KMS-11 (cell line): ENCODE results near the gene WDFY2.
A peak's percentile ranks its signal among the peaks of the same experiment; 100 is the strongest.

Source experiments
- H2AFZ ChIP-seq: fragments of 200-600 bp; sonication (generic); 2 replicates; pipeline ENCODE4 v1.6.1; 2016; ENCODE audit warnings: antibody characterized with exemption, mixed run types, low read depth
- H3K27ac ChIP-seq: fragments of 200-600 bp; sonication (generic); 2 replicates; pipeline ENCODE4 v1.6.1; 2016; ENCODE audit warnings: mild to moderate bottlenecking, mixed run types
- H3K27me3 ChIP-seq: fragments of 200-600 bp; sonication (generic); 2 replicates; pipeline ENCODE4 v1.6.1; 2017; ENCODE audit warnings: mild to moderate bottlenecking, low read depth, mixed run types, moderate library complexity; ENCODE audit not compliant: insufficient read depth
- H3K36me3 ChIP-seq: fragments of 200-600 bp; sonication (generic); 2 replicates; pipeline ENCODE4 v1.6.1; 2017; ENCODE audit warnings: mild to moderate bottlenecking, mixed run types; ENCODE audit not compliant: insufficient read depth
- H3K4me1 ChIP-seq: fragments of 200-600 bp; sonication (generic); 2 replicates; pipeline ENCODE4 v1.6.1; 2016; ENCODE audit warnings: mild to moderate bottlenecking, low read depth, mixed run types; ENCODE audit not compliant: poor library complexity, severe bottlenecking
- H3K4me2 ChIP-seq: fragments of 200-600 bp; sonication (generic); 2 replicates; pipeline ENCODE4 v1.7.0; 2016; ENCODE audit warnings: mild to moderate bottlenecking, mixed run types
- H3K4me3 ChIP-seq: fragments of 200-600 bp; sonication (generic); IDR thresholded peaks from 2 replicates; pipeline ENCODE4 v1.6.1; 2017; ENCODE audit warnings: low read depth, low read length, mixed read lengths; ENCODE audit not compliant: insufficient read depth
- H3K79me2 ChIP-seq: fragments of 200-600 bp; sonication (generic); 2 replicates; pipeline ENCODE4 v1.6.1; 2016; ENCODE audit warnings: low read depth, mixed run types; ENCODE audit not compliant: insufficient read depth
- H3K9ac ChIP-seq: fragments of 200-600 bp; sonication (generic); 2 replicates; pipeline ENCODE4 v1.6.1; 2016; ENCODE audit warnings: mild to moderate bottlenecking, mixed run types
- H4K20me1 ChIP-seq: fragments of 200-600 bp; sonication (generic); 2 replicates; pipeline ENCODE4 v1.6.1; 2016; ENCODE audit warnings: mild to moderate bottlenecking, mixed run types; ENCODE audit not compliant: insufficient read depth
- TF ChIP-seq, protein P1 (sequence below): fragments of 200-600 bp; sonication (generic); conservative IDR thresholded peaks from 2 replicates; pipeline ENCODE4 v1.6.1; 2017; ENCODE audit warnings: low read depth, mild to moderate bottlenecking, antibody characterized with exemption, low read length, moderate library complexity, mixed read lengths

The WDFY2 gene

DNA sequence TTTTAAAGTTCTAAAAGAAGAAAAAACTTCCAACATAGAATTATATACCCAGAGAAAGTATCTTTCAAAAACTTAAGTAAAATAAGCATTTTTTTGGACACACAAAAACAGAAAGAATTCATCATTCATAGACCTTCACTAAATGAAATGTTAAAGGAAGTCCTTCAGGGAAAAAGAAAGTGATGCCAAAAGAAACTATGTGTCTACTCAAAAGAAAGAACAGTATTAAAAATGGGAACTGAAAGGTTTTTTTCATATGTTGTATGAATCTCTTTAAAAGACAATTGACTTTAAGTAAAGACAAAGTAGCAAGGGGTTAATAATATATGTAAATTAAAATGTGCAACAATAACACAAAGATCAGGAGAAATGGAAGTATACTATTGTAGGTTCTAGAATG, 123.2 kb downstream of the WDFY2 start:
- Histone ChIP-seq H3K4me3 (no peak overlapping the region), H3K79me2 (no peaks in the 10 kb centered on the region), H3K36me3 (no peaks in the 10 kb centered on the region), H2AFZ (no peak overlapping the region), H4K20me1 (no peaks in the 10 kb centered on the region), H3K4me1 (no peaks in the 10 kb centered on the region), H3K9ac (no peak overlapping the region), H3K4me2 (no peak overlapping the region), H3K27ac (no peak overlapping the region), H3K27me3 (no peaks in the 10 kb centered on the region)
- TF ChIP-seq, protein P1, sequence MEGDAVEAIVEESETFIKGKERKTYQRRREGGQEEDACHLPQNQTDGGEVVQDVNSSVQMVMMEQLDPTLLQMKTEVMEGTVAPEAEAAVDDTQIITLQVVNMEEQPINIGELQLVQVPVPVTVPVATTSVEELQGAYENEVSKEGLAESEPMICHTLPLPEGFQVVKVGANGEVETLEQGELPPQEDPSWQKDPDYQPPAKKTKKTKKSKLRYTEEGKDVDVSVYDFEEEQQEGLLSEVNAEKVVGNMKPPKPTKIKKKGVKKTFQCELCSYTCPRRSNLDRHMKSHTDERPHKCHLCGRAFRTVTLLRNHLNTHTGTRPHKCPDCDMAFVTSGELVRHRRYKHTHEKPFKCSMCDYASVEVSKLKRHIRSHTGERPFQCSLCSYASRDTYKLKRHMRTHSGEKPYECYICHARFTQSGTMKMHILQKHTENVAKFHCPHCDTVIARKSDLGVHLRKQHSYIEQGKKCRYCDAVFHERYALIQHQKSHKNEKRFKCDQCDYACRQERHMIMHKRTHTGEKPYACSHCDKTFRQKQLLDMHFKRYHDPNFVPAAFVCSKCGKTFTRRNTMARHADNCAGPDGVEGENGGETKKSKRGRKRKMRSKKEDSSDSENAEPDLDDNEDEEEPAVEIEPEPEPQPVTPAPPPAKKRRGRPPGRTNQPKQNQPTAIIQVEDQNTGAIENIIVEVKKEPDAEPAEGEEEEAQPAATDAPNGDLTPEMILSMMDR, result no peak

DNA sequence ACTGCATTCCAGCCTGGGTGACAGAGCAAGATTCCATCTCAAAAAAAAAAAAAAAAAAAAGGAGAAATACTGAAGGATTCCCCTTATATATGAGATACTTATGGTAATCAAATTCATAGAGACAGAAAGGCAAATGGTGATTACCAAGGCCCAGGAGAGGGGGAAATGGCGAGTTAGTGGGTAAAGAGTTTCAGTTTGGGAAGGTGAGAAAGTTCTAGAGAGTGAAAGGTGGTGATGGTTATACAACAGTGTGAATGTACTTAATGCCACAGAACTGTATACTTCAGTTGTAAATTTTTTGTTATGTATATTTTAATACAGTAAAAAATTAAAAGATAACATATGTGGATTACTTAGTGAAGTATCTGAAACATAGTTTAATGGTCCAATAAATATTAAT, 129.5 kb downstream of the WDFY2 start:
- H3K4me1 ChIP-seq, result peaks cover 13% of the 10 kb centered on the region
- H3K4me3 ChIP-seq, result no peak overlapping the region
- TF ChIP-seq, protein P1, result no peak
- H2AFZ ChIP-seq, result no peak overlapping the region
- H3K4me2 ChIP-seq, result no peak overlapping the region
- no peaks in the 10 kb centered on the region for H3K79me2 ChIP-seq
- H3K27me3 ChIP-seq, result no peaks in the 10 kb centered on the region
- no peak overlapping the region for H3K27ac ChIP-seq
- H3K9ac ChIP-seq, result no peak overlapping the region
- H4K20me1 ChIP-seq, result no peaks in the 10 kb centered on the region
- H3K36me3 ChIP-seq, result no peaks in the 10 kb centered on the region

DNA sequence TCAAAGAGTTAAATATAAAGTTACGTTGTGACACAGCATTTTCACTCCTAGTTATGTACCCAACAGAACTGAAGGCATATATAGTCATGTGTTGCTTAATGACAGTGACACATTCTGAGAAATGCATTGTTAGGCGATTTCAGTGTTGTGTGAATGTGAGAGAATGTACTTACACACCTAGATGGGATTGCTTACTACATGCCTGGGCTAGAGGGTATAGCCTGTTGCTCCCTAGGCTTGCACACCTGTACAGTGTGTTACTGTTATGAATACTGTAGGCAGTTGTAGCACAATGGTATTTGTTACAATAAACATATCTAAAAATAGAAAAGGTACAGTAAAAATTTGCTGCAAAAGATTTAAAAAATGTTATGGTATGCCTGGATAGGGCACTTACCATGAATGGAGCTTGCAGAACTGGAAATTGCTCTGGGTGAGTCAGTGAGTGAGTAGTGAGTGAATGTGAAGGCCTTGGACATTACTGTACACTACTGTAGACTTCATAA, 130.5 kb downstream of the WDFY2 start:
- Histone ChIP-seq H3K79me2 (no peaks in the 10 kb centered on the region), H3K36me3 (no peaks in the 10 kb centered on the region), H3K27me3 (no peaks in the 10 kb centered on the region), H4K20me1 (no peaks in the 10 kb centered on the region), H3K4me2 (peak overlapping the region; percentile 9; the same call in 1 of the 2 replicates), H3K27ac (no peak overlapping the region), H3K4me3 (no peak overlapping the region), H3K4me1 (peaks cover 13% of the 10 kb centered on the region), H2AFZ (no peak overlapping the region), H3K9ac (no peak overlapping the region)
- TF ChIP-seq, protein P1, result no peak

DNA sequence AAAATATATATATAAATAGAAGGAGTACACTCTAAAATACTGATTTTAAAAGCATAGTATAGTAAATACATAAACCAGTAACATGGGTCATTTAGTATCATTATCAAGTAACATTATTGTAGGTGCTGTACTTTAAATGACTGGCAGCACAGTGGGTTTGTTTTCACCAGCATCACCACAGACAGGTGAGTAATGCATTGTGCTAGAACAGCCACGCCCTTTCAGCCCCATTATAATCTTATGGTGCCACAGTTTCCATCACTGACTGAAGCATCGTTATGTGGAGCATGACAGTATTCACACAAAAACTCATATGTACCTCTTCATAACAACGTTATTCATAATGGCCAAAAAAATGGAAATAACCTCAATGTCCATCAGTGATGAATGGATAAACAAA, 131.4 kb downstream of the WDFY2 start:
- Histone ChIP-seq H2AFZ (no peak overlapping the region), H3K36me3 (no peaks in the 10 kb centered on the region), H3K4me1 (peaks cover 13% of the 10 kb centered on the region), H3K27me3 (no peaks in the 10 kb centered on the region), H3K9ac (no peak overlapping the region), H3K79me2 (no peaks in the 10 kb centered on the region), H3K4me3 (no peak overlapping the region), H4K20me1 (no peaks in the 10 kb centered on the region), H3K4me2 (no peak overlapping the region), H3K27ac (no peak overlapping the region)
- TF ChIP-seq, protein P1, result no peak
